NCI-H1092 treated with DMSO at 0.1 percent for 48 hours (cell line): ENCODE results near the gene LRIG1.
A peak's percentile ranks its signal among the peaks of the same experiment; 100 is the strongest.

Experiments
- DNase-seq: peaks from one replicate; lab custom pipeline; 2025; lab: John Stamatoyannopoulos, UW

LRIG1 gene

GRCh38 chr3:66416556-66417304, 84.1 kb downstream of the LRIG1 start:
- DNase-seq: no peak

DNA sequence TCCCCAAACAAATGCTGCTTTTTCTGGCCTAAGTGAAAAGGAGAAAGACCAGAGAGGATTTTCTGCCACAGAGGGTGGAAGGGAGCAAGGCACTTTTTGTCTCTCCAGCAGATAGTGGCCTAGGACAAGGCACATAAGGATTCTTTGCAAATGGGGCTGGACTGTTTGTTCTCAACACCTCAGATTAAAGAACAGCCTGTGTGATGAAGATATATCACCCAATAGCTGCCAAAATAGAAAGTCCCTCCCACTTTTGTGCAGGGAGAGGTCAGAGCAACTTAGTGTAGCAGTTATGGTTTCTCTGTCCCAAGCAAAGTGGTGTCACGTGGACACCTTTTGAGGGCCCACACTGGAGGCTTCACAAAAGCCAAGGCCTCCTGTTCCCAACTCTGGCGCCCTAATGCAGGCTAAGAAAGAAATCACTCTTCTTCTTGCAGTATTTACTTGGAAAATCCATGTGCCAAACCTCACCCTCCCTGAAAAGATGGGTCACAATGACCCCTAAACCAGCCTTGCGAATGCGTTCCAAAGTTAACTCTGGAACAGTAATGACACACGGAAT, 84.9 kb downstream of the LRIG1 start:
- no peak for DNase-seq

DNA sequence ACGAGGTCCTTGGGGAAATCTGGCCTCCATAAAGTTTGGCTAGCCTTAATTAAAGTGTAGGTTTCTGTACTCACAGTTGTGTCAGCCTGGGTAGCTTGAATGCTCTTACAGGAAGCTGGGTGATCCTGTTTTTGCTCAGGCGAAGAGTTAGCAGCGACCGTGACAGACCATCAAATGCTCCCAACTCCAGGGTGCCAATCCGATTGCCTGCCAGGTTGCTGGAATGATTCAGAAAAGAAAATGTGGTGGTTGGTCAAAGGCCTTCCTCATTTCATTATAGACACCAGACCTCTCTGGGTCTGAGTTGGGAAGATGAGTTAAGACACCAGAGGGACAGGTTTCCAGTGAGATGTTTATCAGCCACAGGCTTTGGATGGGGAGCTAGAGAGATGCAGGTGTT, 86.0 kb downstream of the LRIG1 start:
- DNase-seq: no peak

- DNase-seq: no peak
Measured at GRCh38 chr3:66413151-66413751, 87.6 kb downstream of the LRIG1 start.

- no peak for DNase-seq
Measured at GRCh38 chr3:66411961-66412887, 88.6 kb downstream of the LRIG1 start.

DNA sequence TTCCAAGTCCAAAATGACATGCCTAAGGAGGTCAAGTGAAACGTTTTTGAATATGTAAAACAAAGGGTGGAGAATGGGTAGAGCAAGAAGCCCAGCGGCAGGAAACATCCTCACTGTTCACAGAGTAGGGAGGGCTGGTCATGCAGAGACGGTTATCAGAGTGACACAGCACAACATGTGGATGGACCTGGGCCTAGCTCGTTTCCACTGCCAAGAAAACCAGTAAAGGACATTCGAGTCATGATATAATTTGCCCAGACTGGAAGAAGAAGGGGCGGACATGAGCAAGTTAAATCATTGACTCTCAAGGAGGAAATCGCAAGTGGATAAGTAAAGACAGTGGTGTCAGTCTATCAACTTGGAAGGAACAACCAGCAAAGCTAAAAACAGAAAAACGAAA, 89.3 kb downstream of the LRIG1 start:
- no peak for DNase-seq

DNA sequence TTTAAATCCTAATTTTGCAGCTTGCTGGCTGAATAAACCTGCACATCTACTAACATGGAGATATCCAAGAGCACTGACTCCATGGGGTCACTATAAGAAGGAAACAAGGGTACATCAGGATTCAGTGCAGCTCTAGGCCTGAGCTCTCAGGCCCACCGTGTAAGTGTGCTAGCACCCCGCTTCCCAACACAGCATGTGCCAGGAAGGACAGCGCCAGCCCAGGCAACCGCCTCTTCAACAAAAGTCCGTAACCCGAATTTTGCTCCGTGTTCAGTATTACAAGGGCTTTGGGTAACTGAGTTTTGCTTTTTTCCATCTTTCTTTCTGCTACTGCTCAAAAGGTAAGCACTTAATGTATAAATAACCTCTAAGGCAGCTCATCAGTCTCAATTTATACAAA, 89.8 kb downstream of the LRIG1 start:
- no peak for DNase-seq

DNA sequence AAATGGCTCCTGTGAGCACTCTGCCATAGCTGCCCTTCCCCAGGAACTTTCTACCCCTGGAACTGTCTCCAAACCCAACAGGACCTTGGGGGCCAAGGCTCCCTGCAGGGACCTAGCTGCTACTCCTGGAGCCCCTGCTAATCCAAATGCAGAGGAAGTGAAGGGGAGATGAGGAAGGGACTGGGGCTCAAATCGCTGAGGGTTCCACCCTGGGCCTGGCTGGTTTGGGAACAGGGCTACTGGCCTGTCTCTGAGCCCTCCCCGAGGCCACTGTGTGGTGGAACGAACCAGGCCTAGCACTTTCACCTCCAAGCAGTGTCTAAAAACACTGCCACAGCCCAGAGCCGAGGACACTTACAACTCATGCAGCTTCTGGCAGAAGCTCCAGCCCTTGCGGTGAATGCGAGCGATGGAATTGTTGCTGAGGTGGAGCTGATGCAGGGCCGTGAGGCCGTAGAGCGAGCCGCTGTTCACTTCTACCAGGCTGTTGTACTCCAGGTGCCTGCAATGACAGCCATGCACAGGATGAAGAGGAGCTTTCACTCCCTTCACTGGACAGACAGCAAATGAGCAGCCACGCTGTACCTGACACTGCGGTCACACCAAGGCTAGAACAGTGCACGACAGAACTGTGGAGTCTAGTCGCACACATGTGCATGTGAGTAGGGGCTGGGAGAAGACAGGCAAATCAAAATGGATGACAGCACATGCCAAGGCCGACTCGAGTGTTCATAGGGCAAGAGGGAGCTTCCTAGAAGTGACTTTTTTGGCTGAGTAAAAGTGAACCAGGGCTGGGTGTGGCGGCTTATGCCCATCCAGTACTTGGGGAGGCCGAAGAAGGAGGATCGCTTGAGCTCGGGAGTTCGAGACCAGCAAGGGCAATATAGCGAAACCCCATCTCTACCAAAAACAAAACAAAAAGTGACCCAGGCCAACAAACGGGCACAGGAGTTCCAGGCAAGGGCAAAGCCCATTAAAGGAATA, 90.8 kb downstream of the LRIG1 start:
- no peak for DNase-seq

- DNase-seq: peak; percentile 2
Measured at GRCh38 chr3:66407611-66408218, 93.1 kb downstream of the LRIG1 start.

DNA sequence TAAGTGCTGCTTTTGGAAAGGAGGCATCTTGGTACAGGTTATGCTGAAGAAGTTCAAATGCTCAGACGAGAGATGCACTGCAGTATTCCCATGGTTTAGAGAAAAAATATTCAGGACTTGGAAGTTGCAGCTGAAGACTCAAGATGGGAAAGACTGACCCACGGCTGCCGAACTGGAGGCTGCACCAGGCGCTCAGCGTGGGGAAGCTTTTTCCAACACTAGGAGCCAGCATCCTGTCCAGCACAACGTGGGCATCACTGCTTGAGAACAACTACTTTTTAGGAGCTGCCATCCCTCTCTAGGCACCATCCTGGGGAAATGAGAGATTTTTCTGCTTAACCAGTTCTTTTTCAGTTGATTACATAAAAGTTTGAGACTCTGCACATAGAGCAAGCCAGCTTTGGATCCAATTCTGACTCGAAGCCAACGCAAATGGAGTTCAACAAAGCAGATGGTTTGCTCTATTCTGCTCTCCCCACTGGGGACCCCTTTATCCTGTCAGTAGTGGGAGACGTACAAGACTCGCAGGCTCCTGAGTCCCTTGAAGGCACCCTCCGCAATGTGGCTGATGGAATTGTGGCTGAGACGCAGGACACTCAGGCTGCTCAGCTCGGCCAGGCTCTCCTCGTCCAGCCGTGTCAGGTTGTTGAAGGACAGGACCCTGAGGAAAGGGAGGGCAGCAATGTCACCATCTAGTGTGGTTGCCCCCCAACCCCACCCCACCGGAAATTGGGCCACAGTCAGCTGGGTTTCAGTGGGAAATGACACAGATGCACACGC, 93.8 kb downstream of the LRIG1 start:
- no peak for DNase-seq

DNA sequence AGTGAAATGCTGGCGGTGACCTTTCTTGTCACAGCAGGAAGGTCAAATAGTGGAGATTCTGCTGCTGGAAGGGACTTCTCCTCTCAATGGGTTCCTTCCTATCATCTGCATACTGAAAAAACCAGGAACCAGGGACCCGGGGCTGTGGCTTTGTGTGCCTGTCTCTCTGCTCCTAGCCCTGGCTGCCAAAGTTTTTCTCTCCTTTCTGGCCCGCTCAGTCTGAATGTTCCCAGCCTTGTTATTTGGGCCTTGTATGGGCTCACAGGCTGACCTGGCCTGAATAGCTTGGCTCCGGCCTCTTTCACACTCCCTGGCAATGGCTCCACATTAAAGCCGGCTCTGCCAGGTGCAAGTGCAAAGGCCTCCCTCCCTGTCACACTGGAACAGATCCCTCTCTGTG, 94.7 kb downstream of the LRIG1 start:
- no peak for DNase-seq

DNA sequence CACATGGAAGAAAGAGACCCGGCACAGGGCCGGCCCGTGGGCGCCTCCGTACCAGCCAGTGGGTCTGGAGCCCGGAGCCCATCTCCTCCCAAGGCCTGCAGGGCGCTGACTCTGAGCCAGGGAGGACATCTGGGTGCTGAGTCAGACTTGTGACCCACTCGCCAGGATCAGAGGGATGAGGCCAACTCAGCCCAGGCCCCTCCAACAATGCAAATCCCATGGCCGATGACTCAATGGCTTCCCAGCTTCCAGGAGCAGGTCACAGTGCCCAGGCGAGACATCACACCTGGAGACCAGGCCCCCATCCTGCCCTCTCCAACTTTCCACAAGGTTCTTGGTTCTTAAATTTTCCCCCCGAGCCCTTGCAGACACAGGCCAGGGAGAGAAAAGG, 95.1 kb downstream of the LRIG1 start:
- no peak for DNase-seq

GRCh38 chr3:66404903-66405700, 95.7 kb downstream of the LRIG1 start:
- DNase-seq: no peak

GRCh38 chr3:66404197-66404596, 96.6 kb downstream of the LRIG1 start:
- no peak for DNase-seq

DNA sequence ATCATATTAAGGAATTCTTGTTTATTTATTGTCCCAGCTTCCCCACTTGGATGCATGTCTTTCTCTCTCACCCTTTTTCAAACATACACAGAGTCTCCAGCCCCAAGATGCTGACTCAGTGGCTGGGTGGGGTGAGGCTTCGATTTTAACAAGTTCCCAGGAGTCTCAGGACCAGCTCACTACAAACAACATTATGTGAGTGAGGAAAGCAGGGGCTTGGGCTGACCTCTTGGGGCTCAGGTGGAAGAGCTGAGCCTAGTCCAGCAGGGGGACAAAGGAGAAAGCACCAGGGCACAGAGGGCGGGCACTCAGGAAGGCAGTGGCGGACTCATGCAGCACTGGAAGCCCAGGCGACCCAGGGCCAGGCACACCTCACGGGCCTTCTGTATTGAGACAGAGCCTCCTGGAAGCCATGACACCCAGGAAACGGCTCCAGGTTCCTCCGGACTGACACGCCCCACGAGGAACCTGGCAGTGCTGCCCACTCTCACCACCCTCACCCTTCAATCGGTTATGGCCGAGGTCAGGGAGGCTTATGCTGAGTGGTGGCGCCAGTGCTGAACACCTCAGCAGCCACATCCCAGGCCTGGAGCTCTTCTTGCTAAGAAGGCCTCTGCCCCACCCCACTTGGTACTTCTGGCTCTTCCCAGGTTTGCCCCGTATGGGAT, 97.4 kb downstream of the LRIG1 start:
- DNase-seq: no peak

GRCh38 chr3:66402596-66403290, 98.1 kb downstream of the LRIG1 start:
- no peak for DNase-seq

GRCh38 chr3:66401675-66402491, 98.9 kb downstream of the LRIG1 start:
- no peak for DNase-seq
